ENCODE data around the gene TNP2. TPM values are rescaled to one million over a fixed set of nuclear protein-coding genes. Genes with fewer than 3 reads are reported as not detected.
"Not testable (repeated sequence)": the region's sequence is repeated elsewhere in the genome, so short reads cannot be mapped to it uniquely, and the experiment has no call there.

Gene TNP2
- total RNA-seq, 1 donor = not detected

- Histone ChIP-seq H3K4me3 (ENCODE audit: low read length) (no peak overlapping the region), H3K4me1 (ENCODE audit: insufficient read depth, low read length) (peaks cover 53% of the 10 kb centered on the region), H3K27me3 (ENCODE audit: insufficient read depth, low read length) (no peaks in the 10 kb centered on the region), H3K9me3 (ENCODE audit: low read depth, low read length) (no peaks in the 10 kb centered on the region)
Measured at GRCh38 chr16:11233727-11234376, 35.3 kb downstream of the TNP2 start.

- Histone ChIP-seq H3K4me1 (ENCODE audit: insufficient read depth, low read length) (peaks cover 53% of the 10 kb centered on the region), H3K4me3 (ENCODE audit: low read length) (no peak overlapping the region)
Measured at GRCh38 chr16:11232852-11233726, 36.0 kb downstream of the TNP2 start.

GRCh38 chr16:11232302-11232851, 36.7 kb downstream of the TNP2 start:
- Histone ChIP-seq H3K9me3 (ENCODE audit: low read depth, low read length) (no peaks in the 10 kb centered on the region), H3K27me3 (ENCODE audit: insufficient read depth, low read length) (no peaks in the 10 kb centered on the region), H3K4me1 (ENCODE audit: insufficient read depth, low read length) (peaks cover 53% of the 10 kb centered on the region), H3K4me3 (ENCODE audit: low read length) (no peak overlapping the region)

More at GRCh38 chr16:11232852-11233726, 36.0 kb downstream of the TNP2 start:
- no peaks in the 10 kb centered on the region for H3K27me3 ChIP-seq (ENCODE audit: insufficient read depth, low read length)
- no peaks in the 10 kb centered on the region for H3K9me3 ChIP-seq (ENCODE audit: low read depth, low read length)

GRCh38 chr16:11231367-11231970, 37.7 kb downstream of the TNP2 start:
- H3K4me3 ChIP-seq (ENCODE audit: low read length) = no peak overlapping the region
- no peaks in the 10 kb centered on the region for H3K27me3 ChIP-seq (ENCODE audit: insufficient read depth, low read length)
- H3K9me3 ChIP-seq (ENCODE audit: low read depth, low read length) = no peaks in the 10 kb centered on the region
- H3K4me1 ChIP-seq (ENCODE audit: insufficient read depth, low read length) = peaks cover 47% of the 10 kb centered on the region

GRCh38 chr16:11229906-11230305, 39.2 kb downstream of the TNP2 start:
- Histone ChIP-seq H3K9me3 (ENCODE audit: low read depth, low read length) (no peaks in the 10 kb centered on the region), H3K4me3 (ENCODE audit: low read length) (no peak overlapping the region), H3K27me3 (ENCODE audit: insufficient read depth, low read length) (no peaks in the 10 kb centered on the region), H3K4me1 (ENCODE audit: insufficient read depth, low read length) (peaks cover 47% of the 10 kb centered on the region)

GRCh38 chr16:11229432-11229831, 39.7 kb downstream of the TNP2 start:
- H3K27me3 ChIP-seq (ENCODE audit: insufficient read depth, low read length) = no peaks in the 10 kb centered on the region
- peaks cover 47% of the 10 kb centered on the region for H3K4me1 ChIP-seq (ENCODE audit: insufficient read depth, low read length)
- no peak overlapping the region for H3K4me3 ChIP-seq (ENCODE audit: low read length)
- H3K9me3 ChIP-seq (ENCODE audit: low read depth, low read length) = no peaks in the 10 kb centered on the region

GRCh38 chr16:11225677-11226549, 43.2 kb downstream of the TNP2 start:
- H3K4me3 ChIP-seq (ENCODE audit: low read length) = no peak overlapping the region
- no peaks in the 10 kb centered on the region for H3K27me3 ChIP-seq (ENCODE audit: insufficient read depth, low read length)
- peaks cover 29% of the 10 kb centered on the region for H3K4me1 ChIP-seq (ENCODE audit: insufficient read depth, low read length)
- no peaks in the 10 kb centered on the region for H3K9me3 ChIP-seq (ENCODE audit: low read depth, low read length)

GRCh38 chr16:11224894-11225676, 44.0 kb downstream of the TNP2 start:
- Histone ChIP-seq H3K4me1 (ENCODE audit: insufficient read depth, low read length) (peaks cover 29% of the 10 kb centered on the region), H3K9me3 (ENCODE audit: low read depth, low read length) (no peaks in the 10 kb centered on the region), H3K27me3 (ENCODE audit: insufficient read depth, low read length) (no peaks in the 10 kb centered on the region), H3K4me3 (ENCODE audit: low read length) (no peak overlapping the region)

- Histone ChIP-seq H3K27me3 (ENCODE audit: insufficient read depth, low read length) (no peaks in the 10 kb centered on the region), H3K4me3 (ENCODE audit: low read length) (no peak overlapping the region), H3K4me1 (ENCODE audit: insufficient read depth, low read length) (peaks cover 31% of the 10 kb centered on the region), H3K9me3 (ENCODE audit: low read depth, low read length) (no peaks in the 10 kb centered on the region)
Measured at GRCh38 chr16:11224096-11224893, 44.8 kb downstream of the TNP2 start.

- H3K9me3 ChIP-seq (ENCODE audit: low read depth, low read length); H3K4me3 ChIP-seq (ENCODE audit: low read length); H3K27me3 ChIP-seq (ENCODE audit: insufficient read depth, low read length): not testable (repeated sequence)
- peaks cover 33% of the 10 kb centered on the region for H3K4me1 ChIP-seq (ENCODE audit: insufficient read depth, low read length)
Measured at GRCh38 chr16:11220507-11220906, 48.6 kb downstream of the TNP2 start.

- H3K4me1 ChIP-seq (ENCODE audit: insufficient read depth, low read length) = peaks cover 20% of the 10 kb centered on the region
- peaks cover 6% of the 10 kb centered on the region for H3K9me3 ChIP-seq (ENCODE audit: low read depth, low read length)
- H3K4me3 ChIP-seq (ENCODE audit: low read length) = no peak overlapping the region
- H3K27me3 ChIP-seq (ENCODE audit: insufficient read depth, low read length) = no peaks in the 10 kb centered on the region
Measured at GRCh38 chr16:11219178-11219577, 49.9 kb downstream of the TNP2 start.

- Histone ChIP-seq H3K4me3 (ENCODE audit: low read length) (no peak overlapping the region), H3K27me3 (ENCODE audit: insufficient read depth, low read length) (no peaks in the 10 kb centered on the region), H3K4me1 (ENCODE audit: insufficient read depth, low read length) (peaks cover 14% of the 10 kb centered on the region), H3K9me3 (ENCODE audit: low read depth, low read length) (peaks cover 6% of the 10 kb centered on the region)
Measured at GRCh38 chr16:11218604-11218962, 50.5 kb downstream of the TNP2 start.

Data from mononuclear cell (primary cell).